Ishikawa (cell line): ENCODE results near the gene ANO7.

Experiments used
- CEBPB ChIP-seq: IDR thresholded peaks from 2 replicates; pipeline ENCODE4 v1.6.1; 2012
- CREB1 ChIP-seq: IDR thresholded peaks from 2 replicates; pipeline ENCODE4 v1.6.1; 2012; ENCODE audit warnings: low read depth
- EGR1 ChIP-seq: IDR thresholded peaks from 2 replicates; pipeline ENCODE4 v1.6.1; 2012
- EP300 ChIP-seq: IDR thresholded peaks from 2 replicates; pipeline ENCODE4 v1.6.1; 2012; ENCODE audit warnings: borderline replicate concordance
- FOXM1 ChIP-seq: IDR thresholded peaks from 2 replicates; pipeline ENCODE4 v1.6.1; 2012; ENCODE audit warnings: low read depth, borderline replicate concordance
- MAX ChIP-seq: IDR thresholded peaks from 2 replicates; pipeline ENCODE4 v1.6.1; 2012
- NFIC ChIP-seq: IDR thresholded peaks from 2 replicates; pipeline ENCODE4 v1.6.1; 2012
- RAD21 ChIP-seq: IDR thresholded peaks from 2 replicates; pipeline ENCODE4 v1.6.1; 2012; ENCODE audit warnings: low read depth
- REST ChIP-seq: IDR thresholded peaks from 2 replicates; pipeline ENCODE4 v1.6.1; 2012; ENCODE audit warnings: low read depth, mild to moderate bottlenecking
- TAF1 ChIP-seq: IDR thresholded peaks from 2 replicates; pipeline ENCODE4 v1.6.1; 2012; ENCODE audit warnings: low read depth, mild to moderate bottlenecking
- TCF12 ChIP-seq: IDR thresholded peaks from 2 replicates; pipeline ENCODE4 v1.6.1; 2012; ENCODE audit warnings: low read depth
- TEAD4 ChIP-seq: IDR thresholded peaks from 2 replicates; pipeline ENCODE4 v1.6.1; 2012
- USF1 ChIP-seq: IDR thresholded peaks from 2 replicates; pipeline ENCODE4 v1.6.1; 2012
- YY1 ChIP-seq: IDR thresholded peaks from 2 replicates; pipeline ENCODE4 v1.6.1; 2012; ENCODE audit warnings: low read depth
- ZBTB7A ChIP-seq: IDR thresholded peaks from 2 replicates; pipeline ENCODE4 v1.6.1; 2012; ENCODE audit warnings: low read depth

Gene ANO7

GRCh38 chr2:241194811-241195210 is 6.3 kb downstream of the ANO7 start:
- TF ChIP-seq YY1: no peak
- TF ChIP-seq FOXM1: no peak
- TF ChIP-seq ZBTB7A: no peak
- TF ChIP-seq TCF12: no peak
- TF ChIP-seq TAF1: no peak
- no peak for TF ChIP-seq MAX
- TF ChIP-seq CEBPB: no peak
- no peak for TF ChIP-seq USF1
- no peak for TF ChIP-seq CREB1
- TF ChIP-seq RAD21: no peak
- TF ChIP-seq REST: no peak
- no peak for TF ChIP-seq EP300
- no peak for TF ChIP-seq NFIC
- no peak for TF ChIP-seq EGR1
- TF ChIP-seq TEAD4: no peak

GRCh38 chr2:241195506-241196130 is 7.1 kb downstream of the ANO7 start:
- TF ChIP-seq USF1: no peak
- no peak for TF ChIP-seq MAX
- TF ChIP-seq EGR1: no peak
- no peak for TF ChIP-seq REST
- TF ChIP-seq CREB1: no peak

- TF ChIP-seq RAD21: no peak
- TF ChIP-seq EGR1: no peak
- no peak for TF ChIP-seq CREB1
- no peak for TF ChIP-seq EP300
- no peak for TF ChIP-seq ZBTB7A
- no peak for TF ChIP-seq CEBPB
- TF ChIP-seq TCF12: no peak
- TF ChIP-seq MAX: no peak
- no peak for TF ChIP-seq NFIC
- no peak for TF ChIP-seq REST
- no peak for TF ChIP-seq USF1
- no peak for TF ChIP-seq TEAD4
- TF ChIP-seq TAF1: no peak
- no peak for TF ChIP-seq FOXM1
- TF ChIP-seq YY1: no peak
Observed at GRCh38 chr2:241197947-241198346, 9.5 kb downstream of the ANO7 start.
